Measurements from ENCODE around the gene MRAP.
A peak's percentile ranks its signal among the peaks of the same experiment; 100 is the strongest.

Gene MRAP

DNA sequence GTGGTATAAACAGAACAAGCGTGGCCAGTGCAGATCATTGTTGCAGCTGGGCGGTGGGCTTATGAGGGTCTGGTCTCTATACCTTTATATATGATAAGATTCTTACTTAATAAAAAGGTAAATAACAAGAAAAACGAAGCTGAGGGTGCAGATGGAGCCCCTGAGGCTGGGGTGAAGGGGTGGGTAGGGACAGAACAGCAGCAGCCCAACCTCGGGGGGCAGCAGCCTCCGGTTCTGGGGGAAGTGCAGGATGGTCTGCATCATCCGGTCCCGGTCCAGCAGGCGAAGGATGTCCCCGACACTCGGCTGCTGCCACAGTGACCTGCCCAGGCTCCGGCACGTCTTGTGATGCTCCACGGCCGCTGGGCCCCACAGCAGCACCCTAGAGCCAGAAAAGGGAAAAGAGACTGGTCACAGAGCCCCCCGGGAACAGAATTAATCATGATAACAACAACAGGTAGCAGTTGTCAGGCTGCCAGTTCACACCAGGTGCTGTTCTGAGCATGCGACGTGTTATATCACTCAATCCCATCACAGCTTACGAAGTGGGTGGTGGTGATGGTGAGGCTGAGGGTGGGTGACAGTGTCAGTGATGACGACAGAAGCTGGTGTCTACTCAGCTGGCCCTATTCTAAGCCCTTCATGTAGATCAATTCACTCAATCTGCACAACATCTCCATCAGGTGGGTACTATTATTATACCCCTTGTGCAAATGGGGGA is 35.5 kb downstream of the MRAP start:
- Histone ChIP-seq H3K9me3 (ENCODE audit: severe bottlenecking) (no peaks in the 10 kb centered on the region), H3K36me3 (ENCODE audit: low read depth) (peaks cover 97% of the 10 kb centered on the region), H3K27ac (ENCODE audit: poor library complexity, severe bottlenecking) (no peak overlapping the region), H3K27me3 (ENCODE audit: insufficient read depth, poor library complexity, severe bottlenecking) (no peaks in the 10 kb centered on the region), H3K4me3 (ENCODE audit: severe bottlenecking) (no peak overlapping the region), H3K4me1 (ENCODE audit: insufficient read depth, poor library complexity, severe bottlenecking) (no peaks in the 10 kb centered on the region)
- TF ChIP-seq, protein P1, sequence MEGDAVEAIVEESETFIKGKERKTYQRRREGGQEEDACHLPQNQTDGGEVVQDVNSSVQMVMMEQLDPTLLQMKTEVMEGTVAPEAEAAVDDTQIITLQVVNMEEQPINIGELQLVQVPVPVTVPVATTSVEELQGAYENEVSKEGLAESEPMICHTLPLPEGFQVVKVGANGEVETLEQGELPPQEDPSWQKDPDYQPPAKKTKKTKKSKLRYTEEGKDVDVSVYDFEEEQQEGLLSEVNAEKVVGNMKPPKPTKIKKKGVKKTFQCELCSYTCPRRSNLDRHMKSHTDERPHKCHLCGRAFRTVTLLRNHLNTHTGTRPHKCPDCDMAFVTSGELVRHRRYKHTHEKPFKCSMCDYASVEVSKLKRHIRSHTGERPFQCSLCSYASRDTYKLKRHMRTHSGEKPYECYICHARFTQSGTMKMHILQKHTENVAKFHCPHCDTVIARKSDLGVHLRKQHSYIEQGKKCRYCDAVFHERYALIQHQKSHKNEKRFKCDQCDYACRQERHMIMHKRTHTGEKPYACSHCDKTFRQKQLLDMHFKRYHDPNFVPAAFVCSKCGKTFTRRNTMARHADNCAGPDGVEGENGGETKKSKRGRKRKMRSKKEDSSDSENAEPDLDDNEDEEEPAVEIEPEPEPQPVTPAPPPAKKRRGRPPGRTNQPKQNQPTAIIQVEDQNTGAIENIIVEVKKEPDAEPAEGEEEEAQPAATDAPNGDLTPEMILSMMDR (IDR thresholded peaks at IDR 0.05; ENCODE audit: poor library complexity, severe bottlenecking) = no peak
- ATAC-seq (ENCODE audit: low read depth) = no peak
- no peak for DNase-seq (ENCODE audit: low spot score)

DNA sequence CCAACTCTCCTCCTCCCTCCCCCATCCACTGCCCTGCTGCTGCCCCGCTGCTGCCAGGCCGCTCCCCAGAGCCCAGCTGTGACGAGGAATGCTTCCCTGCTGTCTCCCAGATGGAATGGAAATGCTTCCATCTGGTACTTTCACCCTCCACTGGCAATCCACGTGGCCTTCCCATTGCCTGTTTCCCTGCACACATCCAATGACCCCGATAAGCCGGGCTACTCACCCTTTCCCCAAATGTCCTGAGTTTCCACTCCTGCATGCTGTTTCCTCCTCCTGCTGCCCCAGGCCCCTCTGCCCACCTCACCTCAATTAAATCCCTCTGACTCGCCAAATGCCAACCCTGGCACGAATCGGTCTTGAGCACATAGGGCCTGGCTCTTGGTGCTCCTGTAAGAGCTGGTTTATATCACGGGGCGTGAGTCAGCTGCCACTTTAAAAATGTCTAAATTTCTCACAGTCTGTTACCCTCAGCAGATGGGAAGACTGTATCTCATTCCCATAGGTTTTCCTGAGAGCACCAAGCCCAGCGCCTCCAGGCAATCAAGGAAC is 36.4 kb downstream of the MRAP start:
- Histone ChIP-seq H3K4me3 (ENCODE audit: severe bottlenecking) (no peak overlapping the region), H3K27me3 (ENCODE audit: insufficient read depth, poor library complexity, severe bottlenecking) (no peaks in the 10 kb centered on the region)

DNA sequence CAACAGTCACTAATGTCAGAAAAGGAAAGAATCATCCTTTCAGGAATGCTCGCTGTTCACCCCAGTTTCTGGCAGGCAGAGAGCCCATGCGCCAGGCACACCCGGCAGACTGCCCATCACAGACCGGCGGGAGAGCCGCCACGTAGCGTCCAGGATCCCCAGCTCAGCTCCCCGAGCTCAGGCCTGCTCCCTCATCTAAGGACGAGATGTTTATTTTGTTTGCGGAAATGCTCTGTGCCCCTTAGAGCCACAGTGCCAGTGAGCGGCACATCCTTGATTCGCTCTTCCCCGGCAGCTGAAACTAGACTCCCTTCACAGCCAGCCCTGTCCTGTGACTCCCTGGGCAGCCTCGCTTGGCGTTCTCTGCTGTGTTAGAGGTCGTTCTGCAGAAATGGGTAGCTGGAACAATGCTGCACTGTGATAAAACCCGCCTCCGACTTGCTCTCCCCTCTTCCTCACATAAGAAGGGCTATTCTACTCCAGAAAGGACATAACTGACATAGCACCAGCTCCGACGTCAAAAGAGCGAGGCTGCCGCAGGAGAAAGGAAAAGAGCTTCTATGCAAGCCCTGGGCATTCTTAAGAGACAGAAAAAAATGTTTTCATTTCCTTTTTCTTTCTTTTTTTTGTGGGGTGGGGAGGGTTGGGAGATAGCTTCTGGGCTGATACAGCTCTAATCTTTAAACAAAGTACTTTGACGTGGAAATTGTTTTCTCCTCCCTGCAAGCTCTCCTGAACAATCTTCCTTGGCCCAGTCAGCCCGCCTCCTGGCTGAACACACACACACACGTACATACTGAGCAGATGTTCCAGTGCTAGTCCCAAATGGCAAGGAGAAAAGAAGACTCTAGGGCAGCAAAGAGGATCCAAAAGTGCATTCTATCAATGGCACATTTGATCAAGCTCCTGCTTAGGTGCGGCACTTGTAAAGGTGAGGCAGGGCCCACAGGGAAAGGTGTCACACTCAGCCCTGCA is 37.2 kb downstream of the MRAP start:
- no peak overlapping the region for H3K27ac ChIP-seq (ENCODE audit: poor library complexity, severe bottlenecking)
- TF ChIP-seq, protein P1 (IDR thresholded peaks at IDR 0.05; ENCODE audit: poor library complexity, severe bottlenecking) = no peak
- H3K4me1 ChIP-seq (ENCODE audit: insufficient read depth, poor library complexity, severe bottlenecking) = peaks cover 8% of the 10 kb centered on the region
- H3K36me3 ChIP-seq (ENCODE audit: low read depth) = peaks cover 97% of the 10 kb centered on the region
- no peak for ATAC-seq (ENCODE audit: low read depth)
- no peak for DNase-seq (ENCODE audit: low spot score)
- no peaks in the 10 kb centered on the region for H3K9me3 ChIP-seq (ENCODE audit: severe bottlenecking)
- H3K27me3 ChIP-seq (ENCODE audit: insufficient read depth, poor library complexity, severe bottlenecking) = no peaks in the 10 kb centered on the region
- no peak overlapping the region for H3K4me3 ChIP-seq (ENCODE audit: severe bottlenecking)

More for the DNA sequence above, 36.4 kb downstream of the MRAP start:
- Histone ChIP-seq H3K9me3 (ENCODE audit: severe bottlenecking) (no peaks in the 10 kb centered on the region), H3K27ac (ENCODE audit: poor library complexity, severe bottlenecking) (no peak overlapping the region), H3K4me1 (ENCODE audit: insufficient read depth, poor library complexity, severe bottlenecking) (peaks cover 7% of the 10 kb centered on the region), H3K36me3 (ENCODE audit: low read depth) (peaks cover 97% of the 10 kb centered on the region)
- DNase-seq (ENCODE audit: low spot score) (no peak), ATAC-seq (ENCODE audit: low read depth) (no peak)
- TF ChIP-seq, protein P1 (IDR thresholded peaks at IDR 0.05; ENCODE audit: poor library complexity, severe bottlenecking) = no peak

DNA sequence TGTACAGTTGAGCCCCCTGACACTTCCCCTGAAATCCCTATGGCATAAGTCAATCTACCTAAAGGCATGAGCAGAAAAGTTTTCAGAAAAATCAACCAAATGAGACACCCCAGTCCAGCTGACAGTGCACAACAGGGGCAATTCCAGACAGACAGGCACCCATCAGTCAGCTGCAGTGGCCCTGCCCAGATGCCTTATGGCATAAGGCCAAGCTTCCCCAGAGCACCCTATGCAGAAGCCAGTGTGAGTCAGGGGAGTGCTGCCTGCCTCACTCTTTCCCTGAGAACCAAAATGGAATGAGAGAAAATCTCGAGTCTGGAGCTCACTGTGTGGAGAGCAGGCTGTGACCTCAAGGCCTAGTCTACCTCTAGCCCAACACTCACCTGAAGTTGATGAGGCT is 38.1 kb downstream of the MRAP start:
- DNase-seq (ENCODE audit: low spot score) (no peak), ATAC-seq (ENCODE audit: low read depth) (peak; percentile 32; the same call in 1 of the 3 replicates)
- no peak overlapping the region for H3K4me3 ChIP-seq (ENCODE audit: severe bottlenecking)
- no peaks in the 10 kb centered on the region for H3K27me3 ChIP-seq (ENCODE audit: insufficient read depth, poor library complexity, severe bottlenecking)
- no peak overlapping the region for H3K27ac ChIP-seq (ENCODE audit: poor library complexity, severe bottlenecking)
- H3K9me3 ChIP-seq (ENCODE audit: severe bottlenecking) = no peaks in the 10 kb centered on the region
- TF ChIP-seq, protein P1 (IDR thresholded peaks at IDR 0.05; ENCODE audit: poor library complexity, severe bottlenecking) = no peak
- peaks cover 8% of the 10 kb centered on the region for H3K4me1 ChIP-seq (ENCODE audit: insufficient read depth, poor library complexity, severe bottlenecking)
- H3K36me3 ChIP-seq (ENCODE audit: low read depth) = peaks cover 97% of the 10 kb centered on the region

Measured in RWPE2 (cell line).